NCI-H82 treated with DMSO at 0.1 percent for 48 hours (cell line): ENCODE data around the gene INSRR.

ENCODE experiments used
- DNase-seq: peaks from one replicate; lab custom pipeline; 2025; ENCODE audit not compliant: unreplicated experiment; lab: John Stamatoyannopoulos, UW

INSRR gene

DNA sequence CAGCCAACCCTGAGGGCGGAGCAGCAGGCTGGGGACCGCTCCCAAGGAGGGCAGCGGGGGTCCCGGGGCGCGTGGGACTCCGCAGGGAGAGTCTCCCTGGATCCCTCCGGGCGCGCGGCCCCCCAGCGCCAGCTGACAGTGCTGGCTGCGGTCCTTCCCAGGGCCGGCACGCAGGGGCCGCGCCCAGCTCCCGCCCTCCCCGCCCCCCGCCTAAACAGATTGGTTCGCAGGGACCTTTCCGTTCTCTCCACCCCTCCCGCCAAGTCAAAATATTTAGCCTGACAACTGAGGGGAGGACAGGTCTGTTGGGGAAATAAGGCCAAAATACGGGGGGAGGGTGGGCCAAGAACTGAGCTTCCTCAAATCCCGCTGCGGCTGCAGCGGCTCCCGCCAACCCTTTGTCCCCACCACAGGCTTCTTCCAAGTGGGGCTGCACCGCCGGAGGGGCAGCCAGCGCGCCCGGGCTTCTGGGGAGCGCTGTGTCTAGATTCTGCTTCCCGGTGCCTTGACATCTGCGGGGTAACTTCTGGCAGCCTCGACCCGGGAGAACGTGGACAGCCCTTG lies at the start of gene INSRR:
INSRR (minus strand) TSS at position 159 of the 564 bp plus-strand sequence. CDS start 496 bp downstream, outside the sequence.
- no peak for DNase-seq

DNA sequence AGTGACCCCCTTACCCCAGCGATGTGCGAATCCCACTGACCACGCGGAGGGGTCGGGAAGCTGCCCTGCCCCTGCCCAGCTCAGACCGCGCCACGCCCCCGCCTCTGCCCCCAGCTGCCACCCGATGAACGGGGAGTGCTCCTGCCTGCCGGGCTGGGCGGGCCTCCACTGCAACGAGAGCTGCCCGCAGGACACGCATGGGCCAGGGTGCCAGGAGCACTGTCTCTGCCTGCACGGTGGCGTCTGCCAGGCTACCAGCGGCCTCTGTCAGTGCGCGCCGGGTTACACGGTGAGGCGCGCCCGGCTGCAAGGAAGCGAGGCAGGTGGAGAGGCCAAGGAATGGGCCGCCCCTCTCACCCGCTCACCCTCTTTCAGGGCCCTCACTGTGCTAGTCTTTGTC lies 49.6 kb upstream of the INSRR start:
- no peak for DNase-seq

DNA sequence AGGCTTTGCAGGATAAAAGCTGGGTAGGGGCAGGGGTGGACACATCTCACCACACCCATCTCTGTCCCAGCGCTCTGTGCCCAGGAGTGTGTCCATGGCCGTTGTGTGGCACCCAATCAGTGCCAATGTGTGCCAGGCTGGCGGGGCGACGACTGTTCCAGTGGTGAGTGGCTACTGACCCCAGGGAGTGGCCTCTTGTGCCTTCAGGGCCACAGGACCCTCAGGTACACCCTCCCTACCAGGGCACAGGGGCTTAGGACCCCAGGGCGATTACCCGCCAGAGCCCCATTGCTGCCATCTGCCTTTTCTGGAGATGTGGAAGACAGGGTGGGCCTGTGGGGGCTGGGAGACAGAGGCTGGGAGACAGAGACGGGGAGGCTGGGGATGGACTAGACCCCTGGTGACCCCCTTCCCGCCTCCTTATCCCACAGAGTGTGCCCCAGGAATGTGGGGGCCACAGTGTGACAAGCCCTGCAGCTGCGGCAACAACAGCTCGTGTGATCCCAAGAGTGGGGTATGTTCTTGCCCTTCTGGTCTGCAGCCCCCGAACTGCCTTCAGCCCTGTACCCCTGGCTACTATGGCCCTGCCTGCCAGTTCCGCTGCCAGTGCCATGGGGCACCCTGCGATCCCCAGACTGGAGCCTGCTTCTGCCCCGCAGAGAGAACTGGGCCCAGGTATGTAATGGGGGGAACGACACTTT lies 47.4 kb upstream of the INSRR start:
- DNase-seq: no peak

- no peak for DNase-seq
These were observed 46.7 kb upstream of the INSRR start for GRCh38 chr1:156905651-156906050.

- no peak for DNase-seq
These were observed 46.3 kb upstream of the INSRR start for GRCh38 chr1:156905176-156905575.

- no peak for DNase-seq
These were observed 45.5 kb upstream of the INSRR start for GRCh38 chr1:156904187-156904959.

- no peak for DNase-seq
These were observed 44.6 kb upstream of the INSRR start for GRCh38 chr1:156903328-156904091.

DNA sequence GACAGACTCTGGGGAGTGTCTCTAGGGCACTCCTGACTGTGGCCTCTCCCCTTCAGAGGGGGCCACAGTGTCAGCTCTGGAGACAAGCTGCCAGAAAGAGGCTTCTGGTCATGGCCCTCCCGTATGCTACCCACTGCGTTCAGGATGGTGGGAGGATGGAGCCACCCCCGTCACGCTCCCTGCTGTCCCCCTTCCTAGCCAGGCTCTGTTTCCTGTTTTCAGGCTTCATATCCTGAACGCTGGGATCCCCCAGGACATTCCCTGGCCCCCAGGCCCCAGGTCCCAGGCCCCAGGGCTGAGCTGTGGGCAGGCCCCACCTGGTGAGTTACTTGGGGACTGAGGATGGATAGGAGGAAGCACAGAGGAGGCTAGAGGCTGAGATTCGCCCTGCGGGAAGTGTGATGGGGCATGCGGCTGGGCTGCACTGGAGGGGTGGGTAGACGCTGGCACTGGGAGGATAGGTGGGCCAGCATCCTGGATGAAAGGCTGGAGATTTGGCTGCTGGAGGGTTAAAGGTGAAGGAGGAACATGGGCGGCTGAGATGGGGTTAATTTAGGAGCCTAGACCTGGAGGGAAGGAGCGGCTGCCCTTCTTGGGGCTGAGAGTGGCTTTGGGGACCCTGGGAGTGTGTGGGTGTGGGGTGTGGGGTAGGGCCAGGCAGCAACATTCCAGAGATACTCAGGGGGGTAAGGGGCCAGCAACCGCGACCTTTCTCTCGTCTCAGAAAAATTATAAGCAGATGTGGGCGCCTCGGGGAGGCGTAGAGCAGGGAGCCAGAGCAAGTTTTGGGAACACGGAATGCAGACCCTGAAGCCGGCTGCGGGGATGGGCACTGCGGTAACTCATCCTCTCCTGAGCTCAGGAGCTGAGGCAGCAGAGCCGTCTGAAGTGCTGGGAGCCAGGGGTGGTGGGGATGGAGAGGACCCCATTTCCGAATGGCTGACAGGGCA lies 43.3 kb upstream of the INSRR start:
- DNase-seq: no peak

GRCh38 chr1:156901590-156901900 lies 42.6 kb upstream of the INSRR start:
- no peak for DNase-seq

DNA sequence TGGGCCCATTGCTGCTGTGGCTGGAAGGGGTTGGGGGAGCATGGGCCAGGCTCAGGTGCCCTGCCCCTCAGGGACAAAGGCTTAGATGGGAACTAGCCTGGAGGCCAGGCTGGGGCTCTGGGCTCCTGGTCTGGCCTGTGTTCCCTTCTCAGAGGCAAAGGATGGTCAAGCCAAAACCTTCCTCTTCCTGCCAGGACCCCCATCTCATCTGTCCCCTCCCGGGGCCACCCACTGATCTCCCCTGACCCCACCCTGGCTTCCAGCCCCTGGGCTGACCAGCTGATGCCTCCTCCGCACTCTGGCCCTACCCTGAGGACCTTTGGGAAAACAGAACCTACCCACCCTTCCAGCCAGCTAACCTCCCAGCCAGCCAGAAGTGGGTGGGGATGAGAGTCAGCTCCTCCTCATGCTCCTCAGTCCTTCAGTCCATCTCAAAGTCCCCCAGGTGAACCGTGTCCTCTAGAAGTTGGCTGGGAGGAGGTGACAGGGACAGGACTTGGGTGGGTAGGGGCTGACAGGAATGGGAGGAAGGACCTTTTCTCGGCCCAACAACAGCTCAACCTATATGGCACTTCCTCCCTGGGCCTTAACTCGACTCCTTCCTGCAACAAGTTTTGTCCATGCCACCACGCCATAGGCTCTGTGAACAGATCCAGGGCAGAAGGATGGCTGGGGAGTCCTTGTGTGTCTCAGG lies 42.1 kb upstream of the INSRR start:
- DNase-seq: no peak

DNA sequence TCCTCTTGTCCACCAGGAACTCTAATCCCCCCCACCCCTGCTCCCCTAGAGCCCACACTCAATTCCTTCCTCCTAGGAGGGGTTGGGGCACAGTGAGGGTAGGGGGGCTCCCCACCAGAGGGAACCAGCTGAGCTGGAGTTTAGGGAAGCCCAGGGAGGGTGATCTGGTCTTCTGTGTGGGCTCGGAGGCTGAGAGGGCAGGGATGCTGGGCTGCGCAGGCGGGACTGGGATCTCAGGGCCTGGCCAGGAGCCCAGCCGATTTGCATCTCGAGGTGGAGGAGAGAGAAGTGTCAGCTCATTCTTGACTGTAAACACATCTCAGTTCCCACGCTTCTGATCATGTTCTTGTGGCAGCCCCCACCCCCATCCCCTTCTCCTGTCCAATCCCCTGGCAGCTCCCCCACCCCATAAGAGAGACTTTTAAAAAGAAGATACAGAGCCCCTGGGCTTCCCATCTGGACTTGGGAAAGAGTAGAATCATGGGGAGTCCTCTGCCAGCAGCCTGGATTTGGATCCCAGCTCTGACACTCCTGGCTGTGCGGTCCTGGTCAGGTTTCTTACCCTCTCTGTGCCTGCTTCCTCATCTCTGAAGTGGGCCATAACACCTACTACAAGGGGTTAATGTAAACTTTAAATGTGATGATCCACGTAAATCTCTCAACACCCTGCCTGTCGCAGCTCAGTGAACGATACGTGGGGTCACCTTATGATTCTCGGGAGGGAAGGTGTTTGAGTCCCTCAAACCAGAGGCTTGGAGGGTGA lies 41.2 kb upstream of the INSRR start:
- no peak for DNase-seq

DNA sequence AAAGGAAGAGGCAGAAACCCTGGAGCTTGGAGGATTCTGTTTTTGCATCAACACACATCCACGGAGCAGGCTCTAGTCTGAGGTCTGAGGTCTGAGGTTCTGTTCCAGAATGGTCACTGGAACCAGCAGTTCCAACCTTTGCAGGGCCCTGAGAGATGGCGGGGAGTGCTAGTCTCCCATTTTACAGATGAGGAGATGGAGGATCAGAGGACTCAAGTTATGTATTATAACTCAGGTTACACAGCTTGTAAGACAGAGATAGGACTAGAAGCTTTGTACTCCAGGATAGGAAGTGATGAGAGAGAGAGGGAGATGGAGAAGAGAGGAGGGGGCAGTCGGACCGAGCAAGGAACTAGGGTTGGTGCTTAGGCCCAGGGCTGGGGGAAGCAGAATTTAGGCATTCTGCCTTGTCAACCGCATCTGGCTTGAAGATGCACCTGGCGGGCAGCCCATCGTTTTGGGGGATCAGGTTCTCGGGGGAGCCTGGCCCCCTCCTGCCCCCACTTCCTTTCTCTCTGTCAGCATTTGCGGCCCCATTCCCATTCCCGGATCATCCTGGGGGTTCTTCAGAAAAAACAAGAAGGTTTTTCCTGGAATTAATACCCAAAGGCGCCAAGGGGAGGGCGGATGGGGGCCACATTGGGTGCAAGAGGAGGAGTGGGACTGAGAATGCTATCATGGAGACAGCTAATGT lies 40.2 kb upstream of the INSRR start:
- DNase-seq: no peak

- DNase-seq: no peak
These were observed 39.2 kb upstream of the INSRR start for GRCh38 chr1:156898161-156898566.

DNA sequence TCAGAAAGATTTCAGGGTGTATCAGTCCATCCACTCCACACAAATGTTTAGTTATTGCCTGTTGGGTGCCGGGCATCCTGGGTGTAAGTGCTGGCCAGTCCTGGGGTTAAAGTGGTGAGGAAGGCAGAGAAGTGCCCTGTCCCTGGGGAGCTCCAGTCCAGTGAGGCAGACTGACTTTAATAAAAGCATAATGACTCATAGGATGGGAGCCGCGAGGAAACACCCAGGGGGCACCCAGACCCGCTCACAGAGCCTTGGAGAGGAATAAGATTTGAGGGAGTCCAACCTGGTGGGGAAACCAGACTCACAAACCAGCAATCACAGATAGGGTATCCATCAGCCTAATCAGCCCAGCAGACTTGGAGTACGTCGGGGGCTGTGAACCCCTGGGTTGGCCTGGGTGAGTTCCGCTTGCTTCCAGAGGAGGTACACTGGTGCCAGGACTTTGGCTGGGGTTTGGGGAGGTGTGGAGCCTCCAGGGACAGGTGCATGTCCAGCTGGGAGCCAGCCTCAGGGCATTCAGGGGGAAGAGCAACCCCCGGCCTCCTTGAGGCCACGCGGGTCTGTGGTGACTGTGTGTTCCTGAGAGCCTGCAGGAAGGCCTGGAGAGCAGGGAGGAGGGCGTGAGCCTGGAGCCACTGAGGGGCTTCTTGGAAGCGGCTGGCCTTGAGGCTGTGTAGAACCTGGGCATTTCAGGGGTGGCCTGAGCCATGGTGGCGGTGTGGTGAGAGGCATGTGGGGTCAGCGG lies 38.3 kb upstream of the INSRR start:
- DNase-seq: no peak

GRCh38 chr1:156896490-156897033 lies 37.6 kb upstream of the INSRR start:
- DNase-seq: no peak

GRCh38 chr1:156895927-156896326 lies 37.0 kb upstream of the INSRR start:
- no peak for DNase-seq

DNA sequence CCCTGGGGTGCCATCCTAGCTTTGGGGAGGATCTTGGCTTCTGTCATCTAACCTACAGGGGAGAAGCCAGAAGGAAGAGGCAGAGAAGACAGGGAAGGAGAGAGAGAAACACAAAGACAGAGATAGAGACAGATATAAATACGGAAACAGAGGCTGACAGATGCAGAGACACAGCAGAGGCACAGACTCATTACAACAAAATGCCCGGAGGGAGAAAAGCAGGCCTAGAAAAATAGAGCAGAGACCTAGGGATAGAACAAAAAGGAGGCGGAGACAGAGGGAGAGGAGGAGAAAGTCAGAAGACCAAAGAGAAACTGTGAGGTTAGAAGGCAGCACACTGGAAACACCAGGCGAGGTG lies 36.5 kb upstream of the INSRR start:
- DNase-seq: no peak
